PC-3 (cell line): ENCODE measurements around the gene FADS1. TPM values are rescaled to one million over a fixed set of nuclear protein-coding genes. Genes with fewer than 3 reads are reported as not detected.

ENCODE experiments used
- ATAC-seq: fragments of 200-7000 bp; cut with Tn5 transposase; 2 replicates; pipeline ENCODE4 v1.9.1; 2020; ENCODE audit warnings: mild to moderate bottlenecking, moderate library complexity
- BruUV-seq: library from RNA; stranded (reverse); fragments of 400-500 nt; replicated peaks from 2 replicates; lab custom pipeline; 2021; lab: Mats Ljungman, UMichigan
- CTCF ChIA-PET: fragments of 300-600 bp; sonication (Branson Sonifier 250); formaldehyde crosslinking; loops from one replicate; lab custom pipeline; 2022; ENCODE audit warnings: antibody characterized with exemption; lab: Charles Lee
- POLR2A ChIA-PET: fragments of 300-600 bp; sonication (Branson Sonifier 250); formaldehyde crosslinking; loops from one replicate; lab custom pipeline; 2022; ENCODE audit warnings: antibody characterized with exemption; ENCODE audit not compliant: unreplicated experiment; lab: Charles Lee
- DNase-seq: peaks from one replicate; pipeline ENCODE4 v3.0.0-alpha.2; 2015
- H2AFZ ChIP-seq: fragments of 300-600 bp; sonication (generic); 2 replicates; pipeline ENCODE4 v1.6.0; 2016; ENCODE audit warnings: antibody characterized with exemption, low read length
- H3F3A ChIP-seq: fragments of 300-600 bp; sonication (generic); one replicate; pipeline ENCODE4 v1.6.0; 2017; ENCODE audit warnings: antibody characterized with exemption, low read length, control low read depth, mild to moderate bottlenecking; ENCODE audit not compliant: unreplicated experiment
- H3K27ac ChIP-seq: fragments of 300-600 bp; sonication (generic); 2 replicates; pipeline ENCODE4 v1.5.1; 2016; ENCODE audit warnings: mild to moderate bottlenecking, low read length
- H3K27me3 ChIP-seq: fragments of 300-600 bp; sonication (generic); 2 replicates; pipeline ENCODE4 v1.6.1; 2016; ENCODE audit warnings: low read length, mixed read lengths
- H3K36me3 ChIP-seq: fragments of 300-600 bp; sonication (generic); 2 replicates; pipeline ENCODE4 v1.6.1; 2016; ENCODE audit warnings: low read depth, mixed run types, low read length, mixed read lengths
- H3K4me1 ChIP-seq: fragments of 300-600 bp; sonication (generic); 2 replicates; pipeline ENCODE4 v1.5.1; 2016; ENCODE audit warnings: low read length; ENCODE audit not compliant: insufficient read depth
- H3K4me2 ChIP-seq: fragments of 300-600 bp; sonication (generic); 2 replicates; pipeline ENCODE4 v1.6.0; 2016; ENCODE audit warnings: low read length
- H3K4me3 ChIP-seq: fragments of 300-600 bp; sonication (generic); 2 replicates; pipeline ENCODE4 v1.5.1; 2016; ENCODE audit warnings: mild to moderate bottlenecking, low read length, mixed read lengths
- H3K79me2 ChIP-seq: fragments of 300-600 bp; sonication (generic); 2 replicates; pipeline ENCODE4 v1.6.1; 2017; ENCODE audit warnings: low read length, mixed read lengths
- H3K9ac ChIP-seq: fragments of 300-600 bp; sonication (generic); 2 replicates; pipeline ENCODE4 v1.6.0; 2016; ENCODE audit warnings: mild to moderate bottlenecking, low read length
- H3K9me2 ChIP-seq: fragments of 300-600 bp; sonication (generic); replicated peaks from 2 replicates; pipeline ENCODE4 v1.6.1; 2016; ENCODE audit warnings: mixed run types, low read length, mixed read lengths
- H3K9me3 ChIP-seq: fragments of 300-600 bp; sonication (generic); 2 replicates; pipeline ENCODE4 v1.6.1; 2016; ENCODE audit warnings: low read length, mixed read lengths
- H4K20me1 ChIP-seq: fragments of 300-600 bp; sonication (generic); 2 replicates; pipeline ENCODE4 v1.6.1; 2016; ENCODE audit warnings: low read length, mixed read lengths
- EZH2 ChIP-seq: fragments of 300-600 bp; sonication (generic); IDR thresholded peaks from one replicate; pipeline ENCODE4 v1.6.1; 2017; ENCODE audit warnings: antibody characterized with exemption, mild to moderate bottlenecking, low read length; ENCODE audit not compliant: unreplicated experiment
- EZH2phosphoT487 ChIP-seq: fragments of 300-600 bp; sonication (generic); IDR thresholded peaks from 2 replicates; pipeline ENCODE4 v1.6.1; 2018; ENCODE audit warnings: mild to moderate bottlenecking, antibody characterized with exemption, low read length, borderline replicate concordance
- intact Hi-C: fragments of 100-400 bp; cut with micrococcal nuclease; formaldehyde crosslinking; loops from 2 replicates; pipeline ENCODE4 v1.9.0; 2023
- total RNA-seq: library from RNA; depleted of rRNA; stranded (reverse); fragments of >200 nt; gene quantifications from 2 replicates; pipeline ENCODE4 v1.2.3, GENCODE V29; 2014
- TF ChIP-seq, protein P1 (sequence below): fragments of 300-600 bp; sonication (generic); conservative IDR thresholded peaks from 2 replicates; pipeline ENCODE4 v1.5.1; 2017; ENCODE audit warnings: antibody characterized with exemption, low read depth, mild to moderate bottlenecking, low read length

The FADS1 gene
- total RNA-seq, 1 experiment from 2014 or later: 84.4 TPM

DNA sequence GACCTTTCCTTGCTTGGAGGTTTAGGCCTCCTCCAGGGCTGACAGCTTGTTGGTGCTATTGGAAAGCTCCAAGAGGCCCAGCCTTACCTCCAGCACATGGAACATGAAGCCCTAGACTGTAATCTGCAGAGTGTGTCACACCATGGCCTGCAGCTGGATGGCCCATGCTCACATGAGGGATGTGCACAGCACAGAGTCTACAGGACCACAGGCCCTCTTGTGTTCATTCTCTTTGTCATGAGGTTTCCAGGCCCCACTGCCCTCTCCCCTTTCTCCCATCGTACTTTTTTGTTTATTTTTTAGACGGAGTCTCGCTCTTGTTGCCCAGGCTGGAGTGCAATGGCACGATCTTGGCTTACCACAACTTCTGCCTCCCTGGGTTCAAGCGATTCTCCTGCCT is 10.0 kb downstream of the FADS1 start:
- H4K20me1 ChIP-seq: no peaks in the 10 kb centered on the region
- CTCF ChIA-PET: no interaction called here
- ATAC-seq: no peak
- no TSS peak for BruUV-seq
- peaks cover 15% of the 10 kb centered on the region; the same call in 1 of the 2 replicates for H3K79me2 ChIP-seq
- peaks cover 57% of the 10 kb centered on the region for H3K36me3 ChIP-seq
- DNase-seq: no peak
- no peaks in the 10 kb centered on the region for H3F3A ChIP-seq
- H3K4me1 ChIP-seq: no peaks in the 10 kb centered on the region
- TF ChIP-seq EZH2: no peak
- TF ChIP-seq, protein P1, sequence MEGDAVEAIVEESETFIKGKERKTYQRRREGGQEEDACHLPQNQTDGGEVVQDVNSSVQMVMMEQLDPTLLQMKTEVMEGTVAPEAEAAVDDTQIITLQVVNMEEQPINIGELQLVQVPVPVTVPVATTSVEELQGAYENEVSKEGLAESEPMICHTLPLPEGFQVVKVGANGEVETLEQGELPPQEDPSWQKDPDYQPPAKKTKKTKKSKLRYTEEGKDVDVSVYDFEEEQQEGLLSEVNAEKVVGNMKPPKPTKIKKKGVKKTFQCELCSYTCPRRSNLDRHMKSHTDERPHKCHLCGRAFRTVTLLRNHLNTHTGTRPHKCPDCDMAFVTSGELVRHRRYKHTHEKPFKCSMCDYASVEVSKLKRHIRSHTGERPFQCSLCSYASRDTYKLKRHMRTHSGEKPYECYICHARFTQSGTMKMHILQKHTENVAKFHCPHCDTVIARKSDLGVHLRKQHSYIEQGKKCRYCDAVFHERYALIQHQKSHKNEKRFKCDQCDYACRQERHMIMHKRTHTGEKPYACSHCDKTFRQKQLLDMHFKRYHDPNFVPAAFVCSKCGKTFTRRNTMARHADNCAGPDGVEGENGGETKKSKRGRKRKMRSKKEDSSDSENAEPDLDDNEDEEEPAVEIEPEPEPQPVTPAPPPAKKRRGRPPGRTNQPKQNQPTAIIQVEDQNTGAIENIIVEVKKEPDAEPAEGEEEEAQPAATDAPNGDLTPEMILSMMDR: no peak
- no peak for TF ChIP-seq EZH2phosphoT487
- H3K27me3 ChIP-seq: no peaks in the 10 kb centered on the region
- no peak overlapping the region for H3K9ac ChIP-seq
- no peak overlapping the region for H3K4me3 ChIP-seq
- H2AFZ ChIP-seq: no peak overlapping the region
- no peak overlapping the region for H3K27ac ChIP-seq
- POLR2A ChIA-PET: no interaction called here
- no peaks in the 10 kb centered on the region for H3K9me2 ChIP-seq
- H3K9me3 ChIP-seq: no peaks in the 10 kb centered on the region
- no peak overlapping the region for H3K4me2 ChIP-seq
- intact Hi-C loops: no loop called here

DNA sequence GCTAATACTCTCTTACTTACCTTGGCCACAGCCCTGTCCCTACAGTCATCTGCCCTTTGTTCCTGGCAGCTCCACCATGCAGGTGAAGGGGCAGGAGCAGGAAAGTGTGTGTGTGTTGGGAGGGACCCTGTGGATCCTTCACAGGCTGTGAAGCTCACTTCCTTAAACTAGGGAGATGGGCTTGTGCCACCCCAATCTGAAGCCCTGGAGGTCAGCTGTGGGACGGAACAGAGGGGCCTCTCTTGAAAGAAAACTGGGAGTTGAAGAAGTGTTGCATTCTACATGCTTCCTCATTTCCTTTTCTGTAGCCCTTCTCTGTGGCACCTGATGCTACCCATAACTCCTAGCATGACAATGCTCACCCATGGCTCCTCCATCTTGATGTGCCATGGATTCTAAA is 11.7 kb downstream of the FADS1 start:
- Histone ChIP-seq H3K36me3 (peaks cover 48% of the 10 kb centered on the region), H3F3A (no peaks in the 10 kb centered on the region), H3K4me1 (peaks cover 8% of the 10 kb centered on the region), H4K20me1 (no peaks in the 10 kb centered on the region), H3K9me3 (no peaks in the 10 kb centered on the region), H2AFZ (no peak overlapping the region), H3K27ac (no peak overlapping the region), H3K4me3 (no peak overlapping the region), H3K4me2 (no peak overlapping the region), H3K9me2 (no peaks in the 10 kb centered on the region), H3K27me3 (no peaks in the 10 kb centered on the region), H3K79me2 (peaks cover 15% of the 10 kb centered on the region; the same call in 1 of the 2 replicates), H3K9ac (no peak overlapping the region)
- TF ChIP-seq EZH2phosphoT487: no peak
- no peak for TF ChIP-seq EZH2
- TF ChIP-seq, protein P1: no peak
- intact Hi-C loops: no loop called here
- ChIA-PET POLR2A (interaction anchor here (0.6 kb wide), 1 partner anchor 326 kb away, joined by 3 read pairs; no protein-coding TSS in a partner anchor), CTCF (no interaction called here)
- DNase-seq: no peak
- no peak for ATAC-seq
- BruUV-seq: no TSS peak

DNA sequence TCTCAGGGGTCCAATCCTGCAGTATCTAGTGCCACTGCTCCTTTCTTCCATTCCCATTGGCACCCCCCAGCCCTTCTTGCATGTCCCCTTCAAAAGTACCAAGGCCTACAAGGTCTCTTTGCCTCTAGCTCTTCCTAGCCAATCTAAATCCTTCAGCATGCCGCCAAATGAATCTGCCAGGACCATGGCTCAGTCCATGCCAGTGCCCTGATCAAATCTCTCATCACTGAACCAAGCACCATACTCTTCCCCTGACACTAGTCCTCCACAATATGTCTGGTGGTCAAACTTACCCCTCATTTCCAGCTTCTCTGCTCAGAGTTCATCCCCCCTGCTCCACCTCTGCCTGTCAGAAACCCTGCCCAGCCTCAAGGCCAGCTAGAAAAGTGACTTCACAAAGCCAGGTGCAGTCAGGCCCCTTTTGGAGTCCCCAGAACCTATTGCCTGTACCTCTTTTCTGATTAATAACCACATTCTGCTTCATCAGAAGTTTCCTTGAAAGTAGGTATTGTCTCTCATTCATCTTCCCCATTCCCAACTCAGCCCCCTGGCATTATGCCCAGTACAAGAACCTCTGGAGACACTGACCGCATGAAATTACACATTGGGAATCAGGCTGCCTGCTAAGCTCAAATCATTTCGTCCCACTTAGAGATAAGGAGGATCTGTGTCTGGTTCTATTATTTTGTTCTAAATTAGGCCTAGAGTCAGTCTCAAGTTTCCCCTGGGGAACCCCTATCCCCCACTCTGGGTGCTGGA is 12.7 kb downstream of the FADS1 start:
- Histone ChIP-seq H3K79me2 (peaks cover 24% of the 10 kb centered on the region), H3K9me3 (no peaks in the 10 kb centered on the region), H4K20me1 (no peaks in the 10 kb centered on the region), H3K4me3 (no peak overlapping the region), H2AFZ (no peak overlapping the region), H3K4me1 (peaks cover 10% of the 10 kb centered on the region), H3F3A (no peaks in the 10 kb centered on the region), H3K27me3 (no peaks in the 10 kb centered on the region), H3K4me2 (no peak overlapping the region), H3K9ac (no peak overlapping the region), H3K27ac (no peak overlapping the region), H3K36me3 (peaks cover 48% of the 10 kb centered on the region; the same call in 1 of the 2 replicates), H3K9me2 (no peaks in the 10 kb centered on the region)
- CTCF ChIA-PET: no interaction called here
- BruUV-seq: no TSS peak
- TF ChIP-seq, protein P1: no peak
- TF ChIP-seq EZH2phosphoT487: no peak
- no peak for TF ChIP-seq EZH2
- intact Hi-C loops: no loop called here
- DNase-seq: no peak
- POLR2A ChIA-PET: no interaction called here
- ATAC-seq: no peak
